GM19025 (cell line): Measurements from ENCODE around the gene MAIP1.
"Not testable (repeated sequence)": the region's sequence is repeated elsewhere in the genome, so short reads cannot be mapped to it uniquely, and the experiment has no call there.

Experiments used
- ATAC-seq: cut with Tn5 transposase; IDR thresholded peaks from one replicate; pipeline ENCODE4 v1.9.1; 2021; ENCODE audit warnings: mild to moderate bottlenecking, low read depth, moderate library complexity; ENCODE audit not compliant: unreplicated experiment

The MAIP1 gene, protein sequence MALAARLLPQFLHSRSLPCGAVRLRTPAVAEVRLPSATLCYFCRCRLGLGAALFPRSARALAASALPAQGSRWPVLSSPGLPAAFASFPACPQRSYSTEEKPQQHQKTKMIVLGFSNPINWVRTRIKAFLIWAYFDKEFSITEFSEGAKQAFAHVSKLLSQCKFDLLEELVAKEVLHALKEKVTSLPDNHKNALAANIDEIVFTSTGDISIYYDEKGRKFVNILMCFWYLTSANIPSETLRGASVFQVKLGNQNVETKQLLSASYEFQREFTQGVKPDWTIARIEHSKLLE

DNA sequence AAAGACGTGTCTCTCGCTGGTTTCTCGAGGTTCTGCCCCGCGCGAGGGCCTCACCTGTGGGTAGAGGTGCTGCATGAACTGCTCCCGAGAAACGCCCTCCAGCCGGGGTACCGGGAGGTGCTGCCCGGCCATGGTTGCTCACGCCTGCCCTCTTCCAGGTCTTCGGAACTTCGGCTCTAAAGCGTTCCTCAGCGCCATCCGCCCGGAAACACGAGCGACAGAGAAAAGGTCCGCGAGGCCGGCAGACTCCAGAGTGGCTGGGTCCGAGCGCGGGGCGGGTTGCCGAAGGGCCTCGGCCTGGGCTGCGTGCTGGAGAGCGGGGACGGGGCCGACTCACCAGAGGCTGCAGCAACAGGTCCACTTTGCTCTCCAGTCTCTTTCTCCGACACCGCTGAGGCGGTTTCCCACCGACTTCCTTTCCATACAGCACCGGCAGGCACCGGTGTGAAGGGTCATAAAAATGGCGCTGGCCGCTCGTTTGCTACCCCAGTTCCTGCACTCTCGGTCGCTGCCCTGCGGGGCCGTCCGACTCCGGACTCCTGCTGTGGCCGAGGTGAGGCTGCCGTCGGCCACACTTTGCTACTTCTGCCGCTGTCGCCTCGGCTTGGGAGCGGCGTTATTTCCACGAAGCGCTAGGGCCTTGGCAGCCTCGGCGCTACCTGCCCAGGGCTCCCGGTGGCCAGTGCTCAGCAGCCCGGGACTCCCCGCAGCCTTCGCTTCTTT, at the start of gene MAIP1, which contains the start of gene TYW5:
Gene MAIP1 (plus strand): TSS at position 244 of the 723 bp plus-strand sequence. CDS start 217 bp downstream, at position 461.
Gene TYW5 (minus strand): TSS at position 153 of the 723 bp plus-strand sequence. CDS start 21 bp downstream, at position 132.
- ATAC-seq, result peak; percentile 76

DNA sequence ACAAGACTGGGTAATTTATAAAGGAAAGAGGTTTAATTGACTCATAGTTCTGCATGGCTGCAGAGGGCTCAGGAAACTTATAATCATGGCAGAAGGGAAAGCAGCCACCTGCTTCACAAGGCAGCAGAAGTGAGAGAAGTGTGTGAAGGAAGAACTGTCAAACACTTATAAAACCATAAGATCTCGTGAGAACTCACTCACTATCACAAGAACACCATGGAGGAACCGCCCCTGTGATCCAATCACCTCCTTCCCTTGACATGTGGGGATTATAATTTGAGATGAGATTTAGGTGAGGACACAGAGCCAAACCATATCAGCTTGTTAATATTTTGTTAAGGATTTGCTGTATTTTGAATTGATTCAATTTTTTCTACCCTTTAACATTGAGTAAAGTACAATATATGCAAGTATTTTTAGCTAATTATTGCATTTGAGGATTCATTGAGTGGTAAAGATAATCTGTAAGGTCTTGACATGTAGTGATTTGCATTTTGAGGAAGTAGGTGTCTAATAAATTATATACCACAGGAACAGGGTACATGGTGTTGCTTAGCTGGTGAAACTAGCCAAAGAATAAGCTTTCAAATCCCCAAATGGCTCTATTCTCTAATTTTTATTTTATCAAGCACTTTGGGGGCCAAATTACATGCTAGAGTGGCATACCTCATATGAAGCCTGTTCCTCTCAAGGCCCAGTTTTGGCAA, 48.2 kb upstream of the MAIP1 start:
- ATAC-seq, result no peak

DNA sequence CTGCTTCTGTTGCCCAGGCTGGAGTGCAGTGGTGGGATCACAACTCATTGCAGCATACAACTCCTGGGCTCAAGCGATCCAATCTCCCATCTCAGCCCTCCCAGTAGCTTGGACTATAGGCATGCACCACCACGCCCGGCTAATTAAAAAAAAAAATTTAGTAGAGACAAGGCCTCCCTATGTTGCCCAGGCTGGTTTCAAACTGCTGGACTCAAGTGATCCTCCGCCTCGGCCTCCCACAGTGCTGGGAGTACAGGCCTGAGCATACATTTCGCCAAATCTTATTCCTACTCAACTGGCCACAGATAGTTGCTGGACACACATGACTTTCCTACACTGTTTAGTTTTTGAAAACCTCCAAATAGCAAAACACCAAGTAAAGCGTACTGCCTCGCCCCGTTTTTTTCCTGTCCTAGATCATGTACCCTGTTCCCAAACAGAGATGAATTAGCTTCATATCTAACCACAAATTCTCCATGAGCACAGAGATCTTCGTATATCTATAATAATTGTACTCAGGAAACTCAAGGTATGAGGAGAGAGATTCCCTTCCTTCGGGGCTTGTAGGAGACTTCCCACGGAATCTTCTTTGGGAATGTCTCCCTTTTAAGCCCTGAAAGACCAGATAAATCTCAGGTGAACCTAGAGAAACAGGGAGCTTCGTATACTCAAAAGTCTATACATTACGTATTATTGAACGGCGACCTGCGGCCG, 44.9 kb upstream of the MAIP1 start:
- no peak for ATAC-seq

DNA sequence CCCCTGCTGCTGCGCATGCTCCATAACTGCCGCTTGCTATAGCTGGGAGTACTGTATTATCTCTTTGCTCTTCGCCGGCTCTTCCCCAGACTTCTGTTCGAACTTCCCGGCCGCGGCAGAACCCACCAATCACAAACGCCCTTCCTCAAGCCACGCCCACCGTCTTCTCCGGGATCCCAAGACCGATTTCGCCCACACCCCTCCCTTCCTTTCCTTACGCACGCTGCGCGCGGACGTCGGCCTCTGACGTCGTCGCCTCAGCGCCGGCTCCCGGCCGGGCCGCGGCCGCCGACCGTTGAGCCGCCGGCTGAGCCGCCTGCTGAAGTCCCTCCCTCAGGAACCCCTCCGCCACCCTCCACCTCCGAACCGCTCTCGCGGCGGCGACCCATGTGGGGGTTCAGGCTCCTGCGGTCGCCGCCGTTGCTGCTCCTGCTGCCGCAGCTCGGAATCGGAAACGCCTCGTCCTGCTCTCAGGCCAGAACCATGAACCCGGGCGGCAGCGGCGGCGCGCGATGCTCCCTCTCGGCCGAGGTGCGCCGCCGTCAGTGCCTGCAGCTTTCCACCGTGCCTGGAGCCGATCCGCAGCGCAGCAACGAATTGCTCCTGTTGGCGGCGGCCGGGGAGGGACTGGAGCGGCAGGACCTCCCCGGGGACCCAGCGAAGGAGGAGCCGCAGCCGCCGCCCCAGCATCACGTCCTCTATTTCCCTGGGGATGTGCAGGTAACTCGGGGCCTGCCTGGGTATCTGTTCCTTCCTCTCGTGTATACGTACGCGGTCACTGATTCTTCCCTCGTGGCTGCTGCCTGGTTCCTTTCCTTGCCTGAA, 44.1 kb upstream of the MAIP1 start, which contains the start of gene C2orf69:
Gene C2orf69 (plus strand): TSS at position 242 of the 825 bp plus-strand sequence. CDS start 146 bp downstream, at position 388.
- ATAC-seq, result peak; percentile 88

DNA sequence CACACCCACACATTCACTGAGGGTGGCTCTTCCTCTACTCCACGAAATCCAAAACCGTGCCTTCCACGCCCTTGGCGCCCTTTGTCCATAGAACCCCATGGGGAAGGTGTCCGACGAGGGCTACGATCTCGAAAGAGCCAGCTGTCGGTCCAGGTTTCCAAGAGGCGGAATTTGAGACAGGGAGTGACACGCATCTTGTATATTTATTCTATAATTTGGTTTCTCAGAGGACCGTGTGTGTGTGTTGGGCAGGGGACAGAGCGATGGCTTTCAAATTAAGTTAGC, 43.6 kb upstream of the MAIP1 start:
- ATAC-seq, result no peak

DNA sequence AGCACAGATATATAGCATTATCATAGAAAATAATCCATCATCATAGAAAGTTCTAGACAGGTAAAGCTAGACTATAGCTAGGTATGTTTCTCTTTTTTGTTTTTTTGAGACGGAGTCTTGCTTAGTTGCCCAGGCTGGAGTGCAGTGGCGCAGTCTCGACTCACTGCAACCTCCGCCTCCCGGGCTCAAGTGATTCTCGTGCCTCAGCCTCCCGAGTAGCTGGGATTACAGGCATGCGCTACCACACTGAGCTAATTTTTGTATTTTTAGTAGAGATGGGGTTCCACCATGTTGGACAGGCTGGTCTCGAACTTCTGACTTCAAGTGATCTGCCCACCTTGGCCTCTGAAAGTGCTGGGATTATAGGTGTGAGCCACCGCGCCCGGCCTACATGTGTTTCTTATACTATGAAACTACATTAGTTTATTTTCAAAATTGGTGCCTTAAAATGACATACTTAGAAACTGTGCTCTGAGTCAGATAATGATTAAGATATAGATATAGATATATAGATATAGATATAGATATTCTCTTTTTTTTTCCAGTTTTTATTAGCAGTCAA, 42.7 kb upstream of the MAIP1 start:
- ATAC-seq, result not testable (repeated sequence)

DNA sequence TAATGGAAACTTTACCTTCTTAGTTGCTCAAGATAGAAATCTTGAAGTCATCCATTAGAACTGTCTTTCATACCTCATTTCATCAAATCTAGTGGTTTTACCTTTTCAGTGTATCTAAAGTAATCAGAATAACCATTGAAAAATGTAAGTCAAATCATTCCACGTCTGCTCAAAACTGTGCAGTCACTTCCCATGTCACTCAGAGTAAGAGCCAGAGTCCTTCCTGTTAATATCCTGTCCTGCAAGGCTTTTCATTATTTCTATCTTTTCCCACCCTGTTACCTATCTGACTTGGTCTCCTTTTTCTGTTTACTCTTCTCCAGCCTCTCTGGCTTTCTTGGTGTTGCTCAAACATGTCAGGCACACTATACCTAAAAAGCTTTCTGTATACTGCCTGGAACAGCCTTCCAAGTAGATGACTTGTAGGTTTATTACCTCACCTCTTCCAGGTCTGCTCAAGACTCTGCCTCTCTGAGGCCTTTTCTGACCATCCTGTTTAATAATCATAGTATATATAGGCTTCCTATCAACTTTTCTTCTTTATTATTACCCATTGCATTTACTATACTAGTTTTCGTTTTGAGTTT, 40.9 kb upstream of the MAIP1 start:
- no peak for ATAC-seq

DNA sequence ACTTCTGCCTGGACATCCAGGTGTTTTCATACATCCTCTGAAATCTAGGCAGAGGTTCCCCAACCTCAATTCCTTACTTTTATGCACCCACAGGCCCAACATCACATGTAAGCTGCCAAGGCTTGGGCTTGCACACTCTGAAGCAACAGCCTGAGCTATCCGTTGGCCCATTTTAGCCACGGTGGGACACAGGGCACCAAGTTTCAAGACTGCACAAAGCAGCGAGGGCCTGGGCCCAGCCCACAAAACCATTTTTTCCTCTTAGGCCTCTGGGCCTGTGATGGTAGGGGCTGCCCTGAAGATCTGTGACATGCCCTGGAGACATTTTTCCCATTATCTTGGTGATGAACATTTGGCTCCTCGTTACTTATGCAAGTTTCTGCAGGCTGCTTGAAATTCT, 38.4 kb upstream of the MAIP1 start:
- ATAC-seq, result no peak

DNA sequence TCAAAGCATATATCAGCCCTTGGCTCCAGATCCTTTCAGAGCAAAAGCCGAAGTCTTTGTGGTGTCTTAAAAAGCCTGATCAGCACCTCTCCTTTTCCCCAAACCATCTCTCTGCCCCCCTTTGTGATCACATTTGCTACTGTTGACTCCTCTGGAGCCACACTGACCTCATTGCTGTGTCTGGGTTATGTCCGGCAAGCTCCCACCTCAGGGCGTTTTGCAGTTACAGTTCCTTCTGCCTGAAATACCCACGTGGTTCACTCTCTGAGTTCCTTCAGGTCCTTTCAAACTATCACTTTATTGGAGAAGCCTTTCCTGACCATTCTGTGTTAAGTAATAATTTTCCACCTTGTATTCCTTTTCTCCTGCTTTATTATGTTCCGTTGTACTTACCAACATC, 32.5 kb upstream of the MAIP1 start:
- no peak for ATAC-seq

DNA sequence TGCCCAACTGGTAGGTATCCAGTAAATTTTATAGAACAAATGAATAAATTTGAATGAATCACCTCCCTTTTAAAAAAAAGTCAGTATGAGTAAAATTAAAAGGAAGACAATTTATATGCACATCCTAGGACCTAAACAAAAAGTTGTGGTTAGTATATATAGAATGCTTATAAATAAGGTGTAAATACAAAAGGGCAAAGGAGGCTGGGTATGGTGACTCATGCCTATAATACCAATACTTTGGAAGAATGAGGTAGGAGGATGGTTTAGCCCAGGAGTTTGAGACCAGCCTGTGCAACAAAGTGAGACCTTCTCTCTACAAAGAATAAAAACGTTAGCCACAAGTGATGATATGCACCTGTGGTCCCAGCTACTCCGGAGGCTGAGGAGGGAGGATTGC, 31.5 kb upstream of the MAIP1 start:
- no peak for ATAC-seq

DNA sequence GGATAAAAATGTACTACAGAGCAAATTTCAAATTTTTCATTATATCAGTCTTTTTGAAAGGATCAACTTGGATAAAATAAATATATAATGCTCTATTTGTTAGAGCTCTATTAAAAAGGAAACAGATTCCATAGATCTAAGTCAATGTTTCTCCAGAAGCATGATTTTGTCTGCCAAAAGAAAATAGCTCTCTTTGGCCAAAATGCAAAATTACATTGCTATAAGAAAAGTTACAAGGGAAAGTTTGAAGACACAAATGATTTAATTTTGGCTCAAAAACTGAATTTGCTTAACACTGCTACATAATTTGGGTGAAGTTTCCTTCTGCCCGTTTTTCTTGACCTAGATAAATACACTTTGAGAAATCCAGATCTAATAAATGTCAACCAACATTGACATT, 28.6 kb upstream of the MAIP1 start:
- no peak for ATAC-seq

DNA sequence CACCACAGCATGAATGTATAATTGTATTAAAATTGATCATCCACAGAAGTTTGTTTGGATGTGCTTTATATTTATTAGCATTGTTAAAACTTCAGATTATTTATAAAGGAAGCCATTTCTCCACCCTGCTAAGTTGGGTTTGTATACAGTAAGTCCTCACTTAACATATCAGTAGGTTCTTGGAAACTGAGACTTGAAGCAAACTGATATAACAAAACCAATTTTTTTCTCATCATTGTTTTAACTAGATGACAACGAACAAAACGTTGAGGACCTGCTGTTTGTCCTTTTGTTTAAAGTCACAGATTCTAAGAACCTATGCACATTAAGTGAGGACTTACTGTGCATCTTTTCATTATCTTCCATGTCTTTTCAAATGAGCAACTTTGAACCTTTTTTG, 27.2 kb upstream of the MAIP1 start:
- no peak for ATAC-seq

DNA sequence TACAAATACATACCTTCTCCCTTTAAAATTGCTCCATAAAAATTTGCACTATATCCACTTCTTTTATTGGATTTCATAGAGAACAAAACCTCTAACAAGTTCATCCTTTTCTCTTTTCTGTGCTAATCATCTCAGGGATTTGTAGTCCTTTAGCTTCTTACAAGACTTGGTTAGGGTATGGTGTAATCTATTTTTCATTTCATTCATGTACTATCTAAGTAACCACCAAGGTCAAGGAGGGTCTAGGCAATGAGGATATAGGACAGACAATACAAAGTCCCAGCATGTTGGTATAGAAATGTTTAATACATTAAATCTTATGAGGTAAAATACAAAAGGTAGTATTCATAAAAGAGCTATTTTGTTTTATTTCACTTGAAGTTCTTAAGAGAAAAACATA, 26.8 kb upstream of the MAIP1 start:
- ATAC-seq, result no peak

DNA sequence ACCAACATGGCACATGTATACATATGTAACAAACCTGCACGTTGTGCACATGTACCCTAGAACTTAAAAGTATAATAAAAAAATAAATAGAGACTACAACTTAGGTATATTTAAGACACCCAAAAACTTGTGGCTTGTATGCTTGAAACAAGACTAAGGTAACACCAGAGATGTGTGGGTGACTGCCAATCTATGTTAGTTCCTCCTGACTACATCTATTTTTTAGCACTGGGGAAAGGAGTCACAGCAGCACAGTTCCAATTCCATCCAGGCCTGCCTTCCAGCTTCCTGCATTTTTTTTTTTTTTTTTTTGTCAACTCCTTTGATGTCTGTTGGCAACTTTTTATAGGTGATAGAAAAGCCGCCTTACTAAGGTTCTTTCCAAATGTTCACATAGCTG, 26.1 kb upstream of the MAIP1 start:
- ATAC-seq, result no peak

DNA sequence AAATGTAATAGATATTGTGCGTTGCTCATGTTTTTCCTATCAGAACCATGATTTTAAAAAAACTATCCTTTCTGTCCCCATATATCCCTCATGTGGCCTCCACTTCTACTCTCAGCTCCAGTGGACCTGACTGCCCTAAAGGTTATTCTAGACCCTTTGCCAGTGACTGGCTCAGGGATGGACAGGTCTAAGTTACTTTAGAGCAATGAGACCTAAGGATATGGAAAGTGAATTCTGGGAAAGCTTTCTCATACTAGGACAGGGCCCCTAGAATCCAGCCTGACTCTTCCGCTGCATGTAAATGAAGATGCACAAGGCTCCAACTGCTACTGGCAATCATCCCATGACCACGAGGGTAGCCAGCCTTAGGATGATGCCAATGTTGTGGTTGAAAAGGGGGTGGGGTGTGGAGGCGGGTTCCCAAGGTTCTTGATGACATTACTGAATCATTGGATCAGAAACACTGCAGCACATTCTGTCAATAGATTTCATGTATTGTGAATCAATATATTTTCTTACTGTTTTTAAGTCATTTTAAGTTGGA, 23.0 kb upstream of the MAIP1 start:
- ATAC-seq, result no peak

DNA sequence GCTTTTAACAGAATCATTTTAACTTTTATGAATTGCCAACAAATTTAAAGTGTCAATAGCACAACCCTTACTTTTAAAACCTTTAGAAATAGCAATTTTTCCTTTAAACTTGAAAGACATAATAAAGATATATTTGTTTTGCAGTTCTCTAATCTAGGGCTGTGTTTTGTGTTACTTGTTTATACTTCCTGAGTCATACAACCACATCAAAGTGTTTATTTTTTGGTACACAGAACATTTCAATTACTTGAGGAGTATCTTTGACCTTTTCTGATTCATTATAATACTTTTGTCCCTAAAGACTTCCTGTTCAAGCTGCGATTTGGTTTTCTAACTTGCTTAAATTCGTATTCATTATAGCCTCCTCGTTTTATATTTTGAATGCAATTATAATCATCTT, 21.9 kb upstream of the MAIP1 start:
- no peak for ATAC-seq

DNA sequence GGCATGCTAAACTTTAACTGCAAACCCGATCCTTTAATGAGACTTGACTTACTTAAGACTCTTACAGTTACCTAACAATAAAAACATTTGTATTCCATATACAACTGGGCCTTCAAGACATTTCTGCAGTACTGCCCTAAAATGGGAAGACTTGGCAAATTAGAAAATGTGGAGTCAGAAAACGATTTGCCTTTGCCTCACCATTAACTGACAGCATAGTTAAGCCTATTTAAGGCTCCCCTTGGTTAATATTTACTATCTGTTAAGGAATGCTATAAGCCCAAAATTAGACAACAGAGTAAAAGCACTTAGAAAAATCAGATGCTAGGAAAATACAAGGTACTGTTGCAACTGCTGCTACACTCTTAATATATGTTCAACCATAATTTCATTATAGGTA, 18.8 kb upstream of the MAIP1 start:
- ATAC-seq, result no peak

DNA sequence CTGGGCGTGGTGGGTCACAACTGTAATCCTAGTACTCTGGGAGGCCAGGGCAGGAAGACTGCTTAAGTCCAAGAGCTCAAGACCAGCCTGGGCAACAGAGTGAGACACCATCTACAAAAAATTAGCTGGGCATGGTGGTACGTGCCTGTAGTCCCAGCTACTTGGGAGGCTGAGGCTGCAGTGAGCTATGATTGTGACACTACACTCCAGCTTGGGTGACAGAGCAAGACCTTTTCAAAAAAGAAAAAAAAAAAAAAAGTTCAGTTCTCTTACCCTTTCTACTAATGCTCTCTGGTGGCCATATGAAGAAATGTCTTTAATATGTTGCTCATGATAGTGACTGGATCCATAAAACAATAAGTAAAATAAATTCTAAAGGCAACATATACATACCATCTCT, 15.0 kb upstream of the MAIP1 start:
- no peak for ATAC-seq

DNA sequence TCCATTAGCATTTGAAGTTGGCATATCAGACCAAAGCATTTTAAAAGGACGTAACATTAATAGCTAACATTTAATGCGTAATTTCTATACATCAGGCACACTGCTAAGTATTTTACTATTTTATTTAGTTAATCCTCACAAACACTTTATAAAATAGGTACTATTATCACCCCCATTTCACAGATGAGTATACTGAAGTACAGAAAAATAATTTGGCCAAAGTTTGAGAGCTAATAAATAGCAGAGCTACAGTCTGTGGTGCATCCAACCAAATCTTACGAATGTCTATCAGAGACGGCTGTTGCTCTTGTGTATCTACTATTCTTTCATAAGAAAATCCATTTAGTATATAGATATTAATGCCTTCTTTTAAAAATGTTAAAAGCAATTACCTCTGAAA, 12.0 kb upstream of the MAIP1 start:
- ATAC-seq, result no peak
